HG02870 (cell line): Measurements from ENCODE around the gene VPS8.

Source experiments
- ATAC-seq: cut with Tn5 transposase; IDR thresholded peaks from one replicate; pipeline ENCODE4 v1.9.1; 2021; ENCODE audit warnings: mild to moderate bottlenecking, moderate library complexity; ENCODE audit not compliant: unreplicated experiment

Gene VPS8

GRCh38 chr3:185040425-185040824 lies 228.5 kb downstream of the VPS8 start:
- no peak for ATAC-seq

GRCh38 chr3:185041540-185041939 lies 229.6 kb downstream of the VPS8 start:
- no peak for ATAC-seq

GRCh38 chr3:185042312-185043050 lies 230.5 kb downstream of the VPS8 start:
- no peak for ATAC-seq

- ATAC-seq = no peak
Observed at GRCh38 chr3:185046164-185046515, 234.2 kb downstream of the VPS8 start.

GRCh38 chr3:185046603-185047002 lies 234.6 kb downstream of the VPS8 start:
- no peak for ATAC-seq

GRCh38 chr3:185049710-185050109 lies 237.7 kb downstream of the VPS8 start:
- ATAC-seq = no peak

- ATAC-seq = no peak
Observed at GRCh38 chr3:185051801-185052200, 239.8 kb downstream of the VPS8 start.

GRCh38 chr3:185052631-185053030 lies 240.7 kb downstream of the VPS8 start:
- ATAC-seq = no peak

GRCh38 chr3:185056908-185057307 lies 244.9 kb downstream of the VPS8 start:
- no peak for ATAC-seq

GRCh38 chr3:185057829-185058228 lies 245.9 kb downstream of the VPS8 start:
- no peak for ATAC-seq

GRCh38 chr3:185058796-185059195 lies 246.8 kb downstream of the VPS8 start:
- no peak for ATAC-seq

GRCh38 chr3:185059766-185060165 lies 247.8 kb downstream of the VPS8 start:
- ATAC-seq = no peak

- no peak for ATAC-seq
Observed at GRCh38 chr3:185060655-185061054, 248.7 kb downstream of the VPS8 start.

- no peak for ATAC-seq
Observed at GRCh38 chr3:185062191-185062590, 250.2 kb downstream of the VPS8 start.

- ATAC-seq = no peak
Observed at GRCh38 chr3:185063431-185063830, 251.5 kb downstream of the VPS8 start.

GRCh38 chr3:185065059-185065458 lies 253.1 kb downstream of the VPS8 start:
- no peak for ATAC-seq

GRCh38 chr3:185066251-185066650 lies 254.3 kb downstream of the VPS8 start:
- no peak for ATAC-seq

GRCh38 chr3:185067173-185067572 lies 255.2 kb downstream of the VPS8 start:
- no peak for ATAC-seq

GRCh38 chr3:185069037-185070030 lies 257.4 kb downstream of the VPS8 start:
- ATAC-seq = no peak

GRCh38 chr3:185070491-185071286 lies 258.7 kb downstream of the VPS8 start:
- no peak for ATAC-seq

- ATAC-seq = no peak
Observed at GRCh38 chr3:185071287-185071800, 259.4 kb downstream of the VPS8 start.
